ENCODE data around the gene QSOX1. TPM values are rescaled to one million over a fixed set of nuclear protein-coding genes. Genes with fewer than 3 reads are reported as not detected.

The QSOX1 gene
- total RNA-seq, 4 donors from 2014 or later = 104 to 138 (median 107) TPM

GRCh38 chr1:180144659-180145357 is 9.9 kb upstream of the QSOX1 start:
- TF ChIP-seq POLR2AphosphoS5 (IDR thresholded peaks at IDR 0.05) = no peak
- TF ChIP-seq EP300 (IDR thresholded peaks at IDR 0.05) = no peak
- no peak for TF ChIP-seq POLR2A (IDR thresholded peaks at IDR 0.05; ENCODE audit: low read depth)
- TF ChIP-seq, protein P1, sequence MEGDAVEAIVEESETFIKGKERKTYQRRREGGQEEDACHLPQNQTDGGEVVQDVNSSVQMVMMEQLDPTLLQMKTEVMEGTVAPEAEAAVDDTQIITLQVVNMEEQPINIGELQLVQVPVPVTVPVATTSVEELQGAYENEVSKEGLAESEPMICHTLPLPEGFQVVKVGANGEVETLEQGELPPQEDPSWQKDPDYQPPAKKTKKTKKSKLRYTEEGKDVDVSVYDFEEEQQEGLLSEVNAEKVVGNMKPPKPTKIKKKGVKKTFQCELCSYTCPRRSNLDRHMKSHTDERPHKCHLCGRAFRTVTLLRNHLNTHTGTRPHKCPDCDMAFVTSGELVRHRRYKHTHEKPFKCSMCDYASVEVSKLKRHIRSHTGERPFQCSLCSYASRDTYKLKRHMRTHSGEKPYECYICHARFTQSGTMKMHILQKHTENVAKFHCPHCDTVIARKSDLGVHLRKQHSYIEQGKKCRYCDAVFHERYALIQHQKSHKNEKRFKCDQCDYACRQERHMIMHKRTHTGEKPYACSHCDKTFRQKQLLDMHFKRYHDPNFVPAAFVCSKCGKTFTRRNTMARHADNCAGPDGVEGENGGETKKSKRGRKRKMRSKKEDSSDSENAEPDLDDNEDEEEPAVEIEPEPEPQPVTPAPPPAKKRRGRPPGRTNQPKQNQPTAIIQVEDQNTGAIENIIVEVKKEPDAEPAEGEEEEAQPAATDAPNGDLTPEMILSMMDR (IDR thresholded peaks at IDR 0.05) = no peak
- Histone ChIP-seq H3K27me3 (peaks cover 0 to 17% (median 0%) of the 10 kb centered on the region in 4 donors), H3K9me3 (no peaks in the 10 kb centered on the region), H3K4me1 (no peaks in the 10 kb centered on the region), H3K27ac (replicated peaks in 1 of 4) (no peak overlapping the region), H3K36me3 (no peaks in the 10 kb centered on the region), H3K4me3 (no peak overlapping the region)
- intact Hi-C loops (cut with DNase I) = no loop called here
- WGBS = 70% methylated on average over 6 of the region's 6 CpGs
- no peak for DNase-seq (ENCODE audit: extremely low spot score)

- intact Hi-C loops (cut with DNase I) = no loop called here
- DNase-seq (ENCODE audit: extremely low spot score) = no peak
- peaks cover 0 to 17% (median 0%) of the 10 kb centered on the region in 4 donors for H3K27me3 ChIP-seq
- WGBS = 93% methylated on average over 3 of the region's 3 CpGs
- no peaks in the 10 kb centered on the region for H3K36me3 ChIP-seq
- TF ChIP-seq, protein P1 (IDR thresholded peaks at IDR 0.05) = no peak
- no peak for TF ChIP-seq EP300 (IDR thresholded peaks at IDR 0.05)
- TF ChIP-seq POLR2A (IDR thresholded peaks at IDR 0.05; ENCODE audit: low read depth) = no peak
- no peak for TF ChIP-seq POLR2AphosphoS5 (IDR thresholded peaks at IDR 0.05)
- no peaks in the 10 kb centered on the region for H3K4me1 ChIP-seq
- no peaks in the 10 kb centered on the region for H3K9me3 ChIP-seq
- no peak overlapping the region for H3K4me3 ChIP-seq
- H3K27ac ChIP-seq (replicated peaks in 1 of 4) = no peak overlapping the region
These were observed 9.2 kb upstream of the QSOX1 start for GRCh38 chr1:180145446-180145845.

- Histone ChIP-seq H3K4me3 (no peak overlapping the region), H3K9me3 (no peaks in the 10 kb centered on the region), H3K4me1 (peaks cover 11 to 17% (median 14%) of the 10 kb centered on the region in 4 donors), H3K27ac (replicated peaks in 1 of 4) (no peak overlapping the region), H3K27me3 (peaks cover 0 to 5% (median 0%) of the 10 kb centered on the region in 4 donors), H3K36me3 (no peaks in the 10 kb centered on the region)
- WGBS = 72% methylated on average over 1 of the region's 1 CpG
- intact Hi-C loops (cut with DNase I) = no loop called here
- no peak for TF ChIP-seq POLR2A (IDR thresholded peaks at IDR 0.05; ENCODE audit: low read depth)
- no peak for TF ChIP-seq POLR2AphosphoS5 (IDR thresholded peaks at IDR 0.05)
- TF ChIP-seq, protein P1 (IDR thresholded peaks at IDR 0.05) = no peak
- no peak for TF ChIP-seq EP300 (IDR thresholded peaks at IDR 0.05)
- no peak for DNase-seq (ENCODE audit: extremely low spot score)
These were observed 3.7 kb upstream of the QSOX1 start for GRCh38 chr1:180150982-180151381.

GRCh38 chr1:180151508-180151907 is 3.2 kb upstream of the QSOX1 start:
- no peak for TF ChIP-seq EP300 (IDR thresholded peaks at IDR 0.05)
- TF ChIP-seq POLR2A (IDR thresholded peaks at IDR 0.05; ENCODE audit: low read depth) = no peak
- no peak for TF ChIP-seq POLR2AphosphoS5 (IDR thresholded peaks at IDR 0.05)
- TF ChIP-seq, protein P1 (IDR thresholded peaks at IDR 0.05) = no peak
- 71% methylated on average over 3 of the region's 3 CpGs for whole genome bisulfite sequencing
- no peak for DNase-seq (ENCODE audit: extremely low spot score)
- Histone ChIP-seq H3K27me3 (peaks cover 0 to 5% (median 0%) of the 10 kb centered on the region in 4 donors), H3K36me3 (no peaks in the 10 kb centered on the region), H3K4me1 (peaks cover 16 to 23% (median 19%) of the 10 kb centered on the region in 4 donors), H3K9me3 (no peaks in the 10 kb centered on the region), H3K27ac (replicated peaks in 1 of 4) (no peak overlapping the region), H3K4me3 (no peak overlapping the region)
- intact Hi-C loops (cut with DNase I) = no loop called here

All from esophagus muscularis mucosa (tissue), 4 donors.